Stimulated activated memory B cell treated with anti-CD40 and anti-IgM and Interleukin-4, amounts not matched to agents 10 μg/mL and 1 μg/mL and 100 μg/mL, for 72 hours (primary cell): ENCODE results near the gene VWF.

Experiments used
- ATAC-seq: fragments of 150-1000 bp; cut with Tn5 transposase; 2 replicates; pipeline ENCODE4 v1.10.0; 2021
- H3K27ac Mint-ChIP-seq: one replicate; pipeline ENCODE4 v1.8.0; 2022; ENCODE audit warnings: mild to moderate bottlenecking, mixed read lengths
- H3K27me3 Mint-ChIP-seq: one replicate; pipeline ENCODE4 v1.8.0; 2022; ENCODE audit warnings: mixed read lengths
- H3K36me3 Mint-ChIP-seq: one replicate; pipeline ENCODE4 v1.8.0; 2022; ENCODE audit warnings: mixed read lengths
- H3K4me1 Mint-ChIP-seq: one replicate; pipeline ENCODE4 v1.8.0; 2022; ENCODE audit warnings: mixed read lengths
- H3K4me3 Mint-ChIP-seq: one replicate; pipeline ENCODE4 v1.8.0; 2022; ENCODE audit warnings: mild to moderate bottlenecking, moderate library complexity, mixed read lengths
- H3K9me3 Mint-ChIP-seq: one replicate; pipeline ENCODE4 v1.8.0; 2022; ENCODE audit warnings: mixed read lengths

Gene VWF

GRCh38 chr12:5969156-5969973 is 155.1 kb downstream of the VWF start:
- H3K4me3 Mint-ChIP-seq, result no peak overlapping the region
- no peak overlapping the region for H3K27ac Mint-ChIP-seq
- ATAC-seq, result no peak
- H3K4me1 Mint-ChIP-seq, result no peaks in the 10 kb centered on the region
- H3K36me3 Mint-ChIP-seq, result no peaks in the 10 kb centered on the region
- H3K9me3 Mint-ChIP-seq, result no peaks in the 10 kb centered on the region
- peaks cover 68% of the 10 kb centered on the region for H3K27me3 Mint-ChIP-seq

DNA sequence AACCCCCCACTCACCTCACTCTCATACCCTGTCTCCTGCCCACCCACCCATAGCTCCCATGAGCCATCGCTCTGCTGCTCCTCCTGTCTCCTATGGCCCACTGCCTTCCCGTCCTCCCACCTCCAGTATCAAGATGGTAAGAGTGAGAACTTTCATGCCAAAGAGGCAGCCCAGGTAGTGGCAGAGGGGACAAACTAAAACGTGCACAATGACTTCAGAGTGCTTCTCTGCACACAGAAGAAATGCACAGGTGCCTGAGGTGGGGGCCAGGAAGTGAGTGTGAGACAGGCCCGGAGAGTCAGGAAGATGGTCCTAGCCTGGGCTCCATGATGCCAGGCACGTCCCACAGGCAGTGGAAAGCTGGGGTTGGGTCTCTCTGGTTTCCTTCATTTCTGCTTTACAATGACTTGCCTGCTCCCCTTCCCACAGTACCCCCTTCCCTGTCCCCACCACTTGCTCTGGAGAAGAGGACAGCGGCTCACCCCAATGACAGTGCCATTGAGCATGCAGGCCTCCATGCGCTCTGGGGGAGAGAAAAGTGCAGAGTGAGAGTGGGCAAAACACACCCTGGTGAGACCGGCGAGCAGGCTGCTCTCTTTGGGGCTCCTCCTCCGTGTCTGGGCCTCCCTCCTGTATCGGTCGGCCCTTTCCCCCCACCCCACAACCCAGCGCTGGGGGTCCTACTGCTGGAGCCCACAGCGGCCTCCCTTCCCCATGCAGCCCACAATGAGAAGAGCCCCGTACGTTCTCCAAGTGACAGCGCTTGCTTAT is 156.6 kb downstream of the VWF start:
- no peaks in the 10 kb centered on the region for H3K36me3 Mint-ChIP-seq
- H3K27me3 Mint-ChIP-seq, result peaks cover 55% of the 10 kb centered on the region
- H3K4me3 Mint-ChIP-seq, result no peak overlapping the region

DNA sequence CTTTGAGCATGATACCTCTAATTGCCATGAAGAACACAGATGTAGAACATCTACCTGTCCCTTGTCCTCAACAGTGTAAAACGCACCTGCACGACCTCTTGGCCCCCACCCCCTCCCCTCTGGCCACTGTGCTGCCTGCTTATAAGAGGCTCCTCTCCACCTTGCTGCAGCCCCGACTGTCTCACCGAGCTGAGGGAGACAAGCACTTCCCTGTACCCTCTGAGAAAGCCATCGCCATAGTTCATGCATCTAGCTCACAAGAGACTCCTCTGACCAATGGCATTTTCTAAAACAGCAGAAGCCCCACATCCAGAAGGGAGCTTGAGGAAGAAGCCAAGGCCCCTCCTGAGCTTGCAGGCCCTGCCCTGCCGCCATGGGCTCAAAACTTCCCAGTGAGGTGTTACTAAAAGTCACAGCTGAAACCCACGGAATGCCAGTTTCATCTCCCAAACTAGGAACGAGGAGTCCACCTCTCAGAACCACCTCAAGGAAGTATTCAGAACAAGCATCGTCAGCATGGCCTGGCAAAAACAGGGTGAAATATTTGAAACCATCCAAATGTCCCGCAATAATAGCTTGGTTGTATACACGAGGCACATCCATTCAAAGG is 157.9 kb downstream of the VWF start:
- H3K27me3 Mint-ChIP-seq, result peaks cover 44% of the 10 kb centered on the region
- no peak overlapping the region for H3K4me3 Mint-ChIP-seq

More for the DNA sequence above, 156.6 kb downstream of the VWF start:
- H3K27ac Mint-ChIP-seq, result no peak overlapping the region
- no peaks in the 10 kb centered on the region for H3K4me1 Mint-ChIP-seq
- H3K9me3 Mint-ChIP-seq, result no peaks in the 10 kb centered on the region
- no peak for ATAC-seq

DNA sequence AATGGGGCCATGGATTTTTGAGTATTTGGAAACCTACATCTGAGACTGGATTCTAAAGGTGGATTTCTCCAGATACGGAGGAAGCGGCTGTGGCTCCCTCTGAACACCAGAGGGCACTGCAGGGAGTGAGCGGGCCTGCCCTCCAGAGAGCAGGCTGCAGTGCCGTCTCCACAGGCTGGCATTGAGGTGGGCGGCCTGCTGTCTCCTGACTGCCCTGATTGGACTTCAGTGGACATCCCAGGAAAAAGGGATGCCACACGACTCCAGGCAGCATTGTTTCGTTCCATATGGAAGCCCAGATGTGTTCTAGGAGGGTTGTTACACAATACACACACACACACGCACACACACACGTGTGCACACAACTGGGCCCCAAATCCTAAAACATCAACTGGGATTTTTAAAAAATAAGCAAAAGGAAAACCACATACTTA is 158.5 kb downstream of the VWF start:
- no peak overlapping the region for H3K4me3 Mint-ChIP-seq

More for the DNA sequence above, 157.9 kb downstream of the VWF start:
- ATAC-seq, result no peak
- H3K4me1 Mint-ChIP-seq, result no peaks in the 10 kb centered on the region
- H3K27ac Mint-ChIP-seq, result no peak overlapping the region
- no peaks in the 10 kb centered on the region for H3K36me3 Mint-ChIP-seq
- no peaks in the 10 kb centered on the region for H3K9me3 Mint-ChIP-seq

GRCh38 chr12:5964913-5965900 is 159.3 kb downstream of the VWF start:
- ATAC-seq, result no peak
- Mint-ChIP-seq H3K27me3 (peaks cover 31% of the 10 kb centered on the region), H3K27ac (no peak overlapping the region), H3K9me3 (no peaks in the 10 kb centered on the region), H3K4me1 (no peaks in the 10 kb centered on the region), H3K36me3 (no peaks in the 10 kb centered on the region), H3K4me3 (no peak overlapping the region)

More for the DNA sequence above, 158.5 kb downstream of the VWF start:
- Mint-ChIP-seq H3K9me3 (no peaks in the 10 kb centered on the region), H3K36me3 (no peaks in the 10 kb centered on the region), H3K4me1 (no peaks in the 10 kb centered on the region), H3K27ac (no peak overlapping the region), H3K27me3 (peaks cover 38% of the 10 kb centered on the region)
- peak; percentile 65 for ATAC-seq

DNA sequence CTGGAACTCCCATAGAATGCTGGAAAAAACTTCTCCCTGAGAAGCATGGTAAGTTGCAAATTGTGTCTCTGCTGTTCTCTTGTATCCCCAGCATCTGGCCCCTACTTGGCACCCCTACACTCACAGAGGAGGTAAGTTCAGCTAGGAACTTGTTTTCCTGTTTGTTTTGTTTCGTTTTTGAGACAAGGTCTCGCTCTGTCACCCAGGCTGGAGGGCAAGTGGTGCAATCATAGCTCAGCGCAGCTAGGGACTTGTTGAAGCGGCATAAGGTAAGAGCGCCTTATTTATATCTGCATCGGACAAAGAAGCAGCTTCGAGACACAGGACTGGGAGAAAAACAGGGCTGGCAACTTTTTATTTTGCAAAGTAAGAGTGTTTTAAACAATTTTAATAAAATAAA is 161.0 kb downstream of the VWF start:
- no peak overlapping the region for H3K4me3 Mint-ChIP-seq
- H3K27ac Mint-ChIP-seq, result no peak overlapping the region
- no peaks in the 10 kb centered on the region for H3K36me3 Mint-ChIP-seq
- no peaks in the 10 kb centered on the region for H3K4me1 Mint-ChIP-seq
- ATAC-seq, result no peak
- H3K27me3 Mint-ChIP-seq, result peaks cover 26% of the 10 kb centered on the region
- no peaks in the 10 kb centered on the region for H3K9me3 Mint-ChIP-seq

DNA sequence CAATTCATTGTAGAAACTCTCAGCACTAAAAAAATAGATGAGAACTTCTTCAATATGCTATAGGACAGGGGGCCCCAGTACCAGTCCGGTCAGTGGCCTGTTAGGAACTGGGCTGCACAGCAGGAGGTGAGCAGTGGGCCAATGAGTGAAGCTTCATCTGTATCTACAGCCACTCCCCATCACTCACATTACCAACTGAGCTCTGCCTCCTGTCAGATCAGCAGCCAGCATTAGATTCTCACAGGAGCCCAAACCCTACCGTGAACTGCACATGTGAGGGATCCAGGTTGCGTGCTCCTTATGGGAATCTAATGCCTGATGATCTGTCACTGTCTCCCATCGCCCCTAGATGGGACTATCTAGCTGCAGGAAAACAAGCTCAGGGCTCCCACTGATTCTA is 163.7 kb downstream of the VWF start:
- Mint-ChIP-seq H3K4me1 (no peaks in the 10 kb centered on the region), H3K36me3 (no peaks in the 10 kb centered on the region), H3K9me3 (no peaks in the 10 kb centered on the region), H3K27me3 (peaks cover 42% of the 10 kb centered on the region), H3K27ac (no peak overlapping the region), H3K4me3 (no peak overlapping the region)
- no peak for ATAC-seq

DNA sequence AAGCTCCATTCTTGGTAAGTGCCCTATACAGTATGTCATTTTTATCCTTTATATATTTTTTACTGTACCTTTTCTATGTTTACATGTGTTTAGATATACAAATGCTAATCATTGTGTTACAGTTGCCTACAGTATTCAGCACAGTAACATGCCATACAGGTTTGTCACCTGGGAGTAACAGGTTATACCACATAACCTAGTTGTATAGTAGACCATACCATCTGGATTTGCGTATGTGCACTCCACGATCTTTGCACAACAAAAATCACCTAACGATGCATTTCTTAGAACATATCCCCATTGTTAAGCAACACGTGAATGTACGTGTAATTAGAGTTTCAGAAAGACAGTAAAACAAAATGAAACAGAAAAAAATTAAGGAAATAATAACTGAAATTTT is 167.5 kb downstream of the VWF start:
- Mint-ChIP-seq H3K27me3 (peaks cover 64% of the 10 kb centered on the region), H3K27ac (no peak overlapping the region), H3K36me3 (no peaks in the 10 kb centered on the region), H3K4me3 (no peak overlapping the region), H3K4me1 (no peaks in the 10 kb centered on the region), H3K9me3 (no peaks in the 10 kb centered on the region)
- no peak for ATAC-seq

DNA sequence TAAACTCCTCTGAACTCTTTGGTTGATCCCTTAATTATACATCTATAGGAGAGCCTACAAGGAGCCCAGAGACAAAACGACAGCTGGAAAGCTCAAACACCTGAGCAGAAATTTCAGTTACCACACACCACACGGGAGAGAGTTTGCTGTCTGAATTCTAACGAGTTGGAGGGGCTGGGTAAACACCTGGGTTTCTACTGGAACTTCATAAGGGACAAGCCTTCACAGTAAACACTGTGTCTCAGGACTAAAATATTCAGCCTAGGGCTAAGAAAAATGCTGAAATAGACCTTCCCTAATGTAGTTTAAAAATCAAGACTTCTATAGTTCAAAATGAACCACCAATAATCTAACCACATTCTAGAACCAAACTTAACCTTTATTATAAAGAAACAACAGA is 169.8 kb downstream of the VWF start:
- no peak for ATAC-seq
- Mint-ChIP-seq H3K27ac (no peak overlapping the region), H3K4me3 (no peak overlapping the region), H3K27me3 (peaks cover 80% of the 10 kb centered on the region), H3K36me3 (no peaks in the 10 kb centered on the region), H3K4me1 (no peaks in the 10 kb centered on the region), H3K9me3 (no peaks in the 10 kb centered on the region)

DNA sequence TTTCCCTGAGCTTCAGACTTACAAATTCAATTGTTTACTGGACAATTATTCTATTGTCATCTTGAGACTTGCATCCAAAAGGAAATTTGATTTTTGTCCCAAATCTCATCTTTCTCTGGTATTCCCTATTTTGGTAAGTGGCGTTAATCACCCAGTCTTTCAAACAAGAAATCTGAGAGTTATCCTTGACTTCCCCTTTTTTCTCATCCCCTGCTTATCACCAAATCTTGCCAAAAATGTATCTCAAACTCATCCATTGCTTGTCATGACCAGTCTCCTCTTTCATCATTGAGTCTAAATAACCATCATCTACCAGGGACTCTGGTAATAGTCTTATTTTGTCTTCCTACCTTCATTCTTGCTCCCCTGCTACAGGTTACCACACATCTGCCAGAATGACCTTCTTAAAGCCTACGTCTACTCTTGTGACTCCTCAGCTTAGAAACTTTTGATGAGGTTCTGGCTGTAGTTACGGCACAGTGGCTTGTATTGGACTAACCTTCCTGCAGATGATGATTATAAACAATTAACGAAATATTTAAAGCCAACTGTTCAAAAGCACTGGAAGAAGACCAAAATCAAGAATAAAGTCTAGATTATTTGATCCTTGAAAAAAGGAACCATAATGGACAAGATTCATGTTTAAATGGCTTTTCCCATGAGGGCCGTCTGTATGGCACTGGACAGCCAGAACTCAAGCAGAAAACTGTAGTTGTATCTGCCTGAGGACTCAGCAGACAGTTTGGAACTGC is 170.5 kb downstream of the VWF start:
- peaks cover 85% of the 10 kb centered on the region for H3K27me3 Mint-ChIP-seq
- no peaks in the 10 kb centered on the region for H3K9me3 Mint-ChIP-seq
- no peak overlapping the region for H3K4me3 Mint-ChIP-seq
- H3K27ac Mint-ChIP-seq, result no peak overlapping the region
- ATAC-seq, result no peak
- no peaks in the 10 kb centered on the region for H3K4me1 Mint-ChIP-seq
- H3K36me3 Mint-ChIP-seq, result no peaks in the 10 kb centered on the region

DNA sequence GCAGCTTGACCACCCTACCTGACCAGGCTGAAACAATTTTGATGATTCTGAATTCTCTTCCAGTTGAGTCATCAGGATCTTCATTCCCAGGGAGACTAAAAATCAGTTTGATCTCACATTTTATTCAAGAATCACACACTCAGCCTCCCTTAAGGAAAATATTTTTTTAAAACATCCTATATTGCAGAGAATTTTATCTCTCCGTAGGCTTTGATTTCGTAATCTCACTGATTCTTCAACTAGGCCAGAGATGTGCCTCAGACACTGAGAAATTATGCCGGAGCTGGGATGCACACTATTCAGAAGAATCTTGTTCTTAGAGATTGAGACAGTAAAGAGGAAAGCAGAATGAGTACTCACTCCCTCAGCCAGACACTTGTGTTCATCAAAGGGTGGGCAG is 172.4 kb downstream of the VWF start:
- no peaks in the 10 kb centered on the region for H3K36me3 Mint-ChIP-seq
- peaks cover 82% of the 10 kb centered on the region for H3K27me3 Mint-ChIP-seq
- no peaks in the 10 kb centered on the region for H3K4me1 Mint-ChIP-seq
- ATAC-seq, result no peak
- H3K9me3 Mint-ChIP-seq, result no peaks in the 10 kb centered on the region
- no peak overlapping the region for H3K4me3 Mint-ChIP-seq
- no peak overlapping the region for H3K27ac Mint-ChIP-seq

GRCh38 chr12:5948696-5949095 is 175.8 kb downstream of the VWF start:
- H3K36me3 Mint-ChIP-seq, result no peaks in the 10 kb centered on the region
- peaks cover 88% of the 10 kb centered on the region for H3K27me3 Mint-ChIP-seq
- H3K9me3 Mint-ChIP-seq, result no peaks in the 10 kb centered on the region
- no peaks in the 10 kb centered on the region for H3K4me1 Mint-ChIP-seq
- no peak overlapping the region for H3K27ac Mint-ChIP-seq
- no peak overlapping the region for H3K4me3 Mint-ChIP-seq
- ATAC-seq, result no peak

DNA sequence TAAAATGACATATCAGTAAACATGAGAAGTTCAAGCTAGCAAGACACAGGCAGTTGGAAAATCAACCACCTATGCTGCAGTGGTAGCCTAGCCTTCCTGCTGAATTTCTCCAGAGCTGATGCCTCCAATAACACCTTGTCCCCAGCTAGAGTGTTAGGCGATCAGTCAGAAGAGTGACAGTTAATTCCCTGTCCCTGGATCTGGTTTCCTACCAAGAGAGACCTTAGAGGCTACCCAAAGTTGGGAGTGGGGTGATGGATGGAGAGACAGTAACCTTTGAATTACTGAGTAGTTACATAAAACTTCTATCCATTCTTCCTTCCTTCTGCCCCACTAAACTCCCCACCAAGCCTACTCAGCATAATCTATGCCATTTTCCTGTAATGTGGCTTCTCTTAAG is 177.5 kb downstream of the VWF start:
- Mint-ChIP-seq H3K27ac (no peak overlapping the region), H3K4me1 (no peaks in the 10 kb centered on the region), H3K9me3 (no peaks in the 10 kb centered on the region), H3K4me3 (no peak overlapping the region), H3K27me3 (peaks cover 79% of the 10 kb centered on the region), H3K36me3 (no peaks in the 10 kb centered on the region)
- ATAC-seq, result no peak

DNA sequence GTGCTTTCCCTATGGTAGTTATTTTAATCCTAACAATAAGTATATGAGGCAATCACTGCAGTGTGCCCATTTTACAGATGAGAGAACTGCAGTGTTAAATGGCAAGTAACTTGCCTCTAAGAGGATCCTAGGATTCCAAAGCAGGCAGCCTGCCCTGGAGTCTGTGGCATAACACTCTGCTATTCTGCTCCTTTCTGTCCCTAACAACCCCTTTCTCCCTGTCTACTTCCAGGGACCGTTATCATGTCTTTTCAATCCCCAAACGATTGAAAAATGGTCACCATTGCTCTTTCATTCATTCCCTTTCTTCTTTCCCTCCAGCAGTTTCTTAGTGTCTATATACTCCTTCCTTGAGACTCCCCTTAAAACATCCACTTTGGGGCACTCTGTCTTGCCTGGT is 178.1 kb downstream of the VWF start:
- H3K36me3 Mint-ChIP-seq, result no peaks in the 10 kb centered on the region
- ATAC-seq, result no peak
- H3K9me3 Mint-ChIP-seq, result no peaks in the 10 kb centered on the region
- H3K27me3 Mint-ChIP-seq, result peaks cover 76% of the 10 kb centered on the region
- H3K4me3 Mint-ChIP-seq, result no peak overlapping the region
- H3K4me1 Mint-ChIP-seq, result no peaks in the 10 kb centered on the region
- no peak overlapping the region for H3K27ac Mint-ChIP-seq
